OCI-LY1 (cell line): ENCODE results near the gene ST6GALNAC6.

Experiments used
- H2AFZ ChIP-seq: fragments of 200-600 bp; sonication (generic), shearing (Covaris generic); 2 replicates; pipeline ENCODE4 v1.6.0; 2014; ENCODE audit warnings: antibody characterized with exemption, mild to moderate bottlenecking, low read length
- H3F3A ChIP-seq: fragments of 200-600 bp; sonication (generic), shearing (Covaris generic); 2 replicates; pipeline ENCODE4 v1.6.0; 2014; ENCODE audit warnings: mild to moderate bottlenecking, antibody characterized with exemption, low read length, moderate library complexity; ENCODE audit not compliant: insufficient read depth
- H3K27ac ChIP-seq: fragments of 200-600 bp; sonication (generic); 2 replicates; pipeline ENCODE4 v1.5.1; 2014; ENCODE audit warnings: low read length, mixed run types, mild to moderate bottlenecking, low read depth; ENCODE audit not compliant: poor library complexity, severe bottlenecking
- H3K27me3 ChIP-seq: fragments of 200-600 bp; sonication (generic); 2 replicates; pipeline ENCODE4 v1.6.0; 2014; ENCODE audit warnings: antibody characterized with exemption, mild to moderate bottlenecking, low read length, moderate library complexity; ENCODE audit not compliant: insufficient read depth
- H3K36me3 ChIP-seq: fragments of 200-600 bp; sonication (generic); 2 replicates; pipeline ENCODE4 v1.6.1; 2014; ENCODE audit warnings: mild to moderate bottlenecking, antibody characterized with exemption, low read length, moderate library complexity, mixed read lengths; ENCODE audit not compliant: insufficient read depth
- H3K4me1 ChIP-seq: fragments of 200-600 bp; sonication (generic); 2 replicates; pipeline ENCODE4 v1.5.1; 2014; ENCODE audit warnings: mild to moderate bottlenecking, low read length, moderate library complexity; ENCODE audit not compliant: insufficient read depth, severe bottlenecking
- H3K4me2 ChIP-seq: fragments of 200-600 bp; sonication (generic), shearing (Covaris generic); 2 replicates; pipeline ENCODE4 v1.6.1; 2014; ENCODE audit warnings: low read length
- H3K4me3 ChIP-seq: fragments of 200-600 bp; sonication (generic); 2 replicates; pipeline ENCODE4 v1.5.1; 2014; ENCODE audit warnings: low read length, low read depth, mild to moderate bottlenecking, mixed read lengths; ENCODE audit not compliant: poor library complexity, severe bottlenecking
- H3K79me2 ChIP-seq: fragments of 200-600 bp; shearing (Covaris generic); 2 replicates; pipeline ENCODE4 v1.6.1; 2016; ENCODE audit warnings: mixed run types, low read length, mixed read lengths; ENCODE audit not compliant: insufficient read depth
- H3K9ac ChIP-seq: fragments of 200-600 bp; sonication (generic), shearing (Covaris generic); 2 replicates; pipeline ENCODE4 v1.6.1; 2014; ENCODE audit warnings: mild to moderate bottlenecking, low read length, mixed read lengths
- H3K9me2 ChIP-seq: fragments of 200-600 bp; sonication (generic), shearing (Covaris generic); 2 replicates; pipeline ENCODE4 v1.6.1; 2014; ENCODE audit warnings: low read depth, mild to moderate bottlenecking, low read length, mixed read lengths
- H3K9me3 ChIP-seq: fragments of 200-600 bp; shearing (Covaris generic); 2 replicates; pipeline ENCODE4 v1.6.1; 2014; ENCODE audit warnings: low read length, mixed read lengths
- H4K20me1 ChIP-seq: fragments of 200-600 bp; sonication (generic), shearing (Covaris generic); 2 replicates; pipeline ENCODE4 v1.6.0; 2016; ENCODE audit warnings: mild to moderate bottlenecking, low read length; ENCODE audit not compliant: insufficient read depth
- CTCF ChIP-seq: fragments of 200-600 bp; sonication (generic), shearing (Covaris generic); IDR thresholded peaks from 2 replicates; pipeline ENCODE4 v1.5.1; 2017; ENCODE audit warnings: mild to moderate bottlenecking, antibody characterized with exemption, low read length, moderate library complexity, mixed read lengths
- EZH2 ChIP-seq: fragments of 200-600 bp; sonication (generic), shearing (Covaris generic); IDR thresholded peaks from 2 replicates; pipeline ENCODE4 v1.8.0; 2017; ENCODE audit warnings: borderline replicate concordance, mixed run types, mild to moderate bottlenecking, antibody characterized with exemption, low read length, moderate library complexity, mixed read lengths

The ST6GALNAC6 gene

GRCh38 chr9:127934248-127934647, 34.8 kb upstream of the ST6GALNAC6 start:
- no peak overlapping the region for H3K27ac ChIP-seq
- no peaks in the 10 kb centered on the region for H3K79me2 ChIP-seq
- peaks cover 48% of the 10 kb centered on the region for H3K4me1 ChIP-seq
- H3K4me2 ChIP-seq: no peak overlapping the region
- H3F3A ChIP-seq: no peaks in the 10 kb centered on the region
- H3K9me2 ChIP-seq: no peaks in the 10 kb centered on the region
- H3K27me3 ChIP-seq: peaks cover 7% of the 10 kb centered on the region
- no peak overlapping the region for H3K9ac ChIP-seq
- H3K4me3 ChIP-seq: no peak overlapping the region
- H2AFZ ChIP-seq: no peak overlapping the region
- no peaks in the 10 kb centered on the region for H3K9me3 ChIP-seq
- H4K20me1 ChIP-seq: no peaks in the 10 kb centered on the region
- TF ChIP-seq CTCF: peak; percentile 9; the same call in 1 of the 2 replicates
- TF ChIP-seq EZH2: no peak
- peaks cover 24% of the 10 kb centered on the region for H3K36me3 ChIP-seq

DNA sequence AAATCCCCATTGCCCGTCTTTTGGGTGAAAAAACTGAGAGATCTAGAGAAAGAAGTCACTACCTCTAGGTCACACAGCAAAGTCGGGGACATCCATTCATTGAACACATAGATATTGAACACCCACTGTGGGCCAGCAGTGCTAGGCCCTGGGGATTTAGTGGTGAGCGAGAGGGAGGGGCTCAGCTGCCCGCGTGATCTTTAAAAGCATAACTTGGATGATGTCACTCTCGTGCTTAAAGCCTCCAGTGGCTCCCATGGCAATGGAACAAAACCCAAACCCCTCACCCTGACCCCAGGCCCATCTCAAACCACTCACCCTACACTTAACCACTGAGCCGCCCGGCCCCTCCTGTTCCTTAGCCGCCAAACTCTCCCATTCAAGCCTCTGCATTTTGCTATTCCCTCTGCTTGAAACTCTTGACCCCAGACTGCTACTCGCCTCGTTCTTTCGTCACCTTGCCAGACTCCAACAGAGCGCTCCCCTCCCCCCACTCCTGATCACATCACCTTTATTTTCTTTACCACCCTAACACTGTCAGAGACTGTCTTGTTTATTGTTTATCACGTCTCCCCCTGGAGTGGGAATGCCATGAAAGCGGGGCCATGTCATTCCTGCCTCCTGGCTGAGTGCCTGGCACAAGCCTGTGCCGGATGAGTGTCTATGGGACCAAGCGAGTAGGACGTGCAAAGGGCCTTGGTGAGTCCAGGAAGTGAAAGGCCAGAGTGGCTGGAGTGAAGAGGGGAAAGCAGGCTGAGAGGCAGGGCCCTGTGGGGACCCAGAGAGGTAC, 31.9 kb upstream of the ST6GALNAC6 start:
- Histone ChIP-seq H2AFZ (no peak overlapping the region), H3K4me3 (peak overlapping the region; percentile 67), H3K79me2 (no peaks in the 10 kb centered on the region), H3K36me3 (peaks cover 22% of the 10 kb centered on the region), H3K27me3 (peaks cover 9% of the 10 kb centered on the region), H3F3A (no peaks in the 10 kb centered on the region), H3K9ac (no peak overlapping the region; the same call in 1 of the 2 replicates), H3K27ac (no peak overlapping the region), H3K9me2 (no peaks in the 10 kb centered on the region), H3K4me1 (peaks cover 48% of the 10 kb centered on the region), H3K4me2 (peak overlapping the region; percentile 78), H4K20me1 (no peaks in the 10 kb centered on the region), H3K9me3 (no peaks in the 10 kb centered on the region)
- no peak for TF ChIP-seq EZH2
- TF ChIP-seq CTCF: no peak

DNA sequence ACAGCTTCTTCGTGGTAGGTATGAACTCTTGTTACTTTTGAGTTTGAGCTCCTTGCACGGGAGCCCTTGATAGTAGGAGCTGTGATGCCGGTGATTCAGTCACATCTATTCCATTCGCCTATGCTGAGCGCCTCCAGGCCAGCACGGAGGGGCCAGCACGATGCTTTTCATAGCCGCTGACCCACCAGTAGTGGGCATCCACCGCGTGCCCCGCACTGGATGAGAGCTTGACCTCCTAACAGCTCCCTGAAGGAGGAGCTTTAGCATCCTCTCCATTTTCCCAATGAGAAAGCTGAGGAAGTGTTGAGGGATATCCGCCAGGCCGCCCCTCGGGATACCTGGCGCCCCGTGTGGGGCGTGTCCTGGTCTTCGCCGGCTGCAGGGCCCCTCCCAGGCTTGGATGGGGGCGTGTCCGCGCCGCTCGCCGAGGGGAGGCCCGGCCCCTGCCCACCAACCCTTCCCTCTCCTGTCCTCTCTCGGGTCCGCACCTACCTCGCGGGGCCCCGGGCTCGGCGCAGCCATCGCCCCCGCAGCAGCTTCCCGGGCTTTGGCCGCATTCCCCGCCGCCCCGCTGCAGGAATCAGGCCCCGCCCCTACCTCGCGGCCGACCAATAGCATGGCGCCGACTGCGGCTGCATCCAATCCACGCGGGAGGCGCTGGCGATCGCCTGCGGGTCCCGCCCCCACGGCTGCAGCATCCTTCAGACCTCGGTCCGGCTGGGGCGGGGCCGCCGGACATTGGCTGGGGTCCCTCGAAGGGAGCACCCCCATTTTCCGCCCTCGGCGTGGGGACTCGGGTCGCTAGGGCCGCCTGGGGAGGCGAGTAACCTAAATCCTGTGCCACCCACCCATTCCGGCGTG, 31.1 kb upstream of the ST6GALNAC6 start, which contains the start of gene PIP5KL1:
PIP5KL1 (minus strand) TSS at position 547 of the 861 bp plus-strand sequence; CDS start at position 522, 25 bp downstream.
- H3K36me3 ChIP-seq: peaks cover 13% of the 10 kb centered on the region
- H3K79me2 ChIP-seq: no peaks in the 10 kb centered on the region
- peaks cover 40% of the 10 kb centered on the region for H3K4me1 ChIP-seq
- H3K27me3 ChIP-seq: peaks cover 9% of the 10 kb centered on the region
- H2AFZ ChIP-seq: no peak within 1 kb of the TSS
- no peak within 1 kb of the TSS for H3K27ac ChIP-seq
- no peaks in the 10 kb centered on the region for H3K9me2 ChIP-seq
- H4K20me1 ChIP-seq: no peaks in the 10 kb centered on the region
- H3F3A ChIP-seq: no peaks in the 10 kb centered on the region
- no peak for TF ChIP-seq EZH2
- peak; percentile 19 for TF ChIP-seq CTCF
- no peaks in the 10 kb centered on the region for H3K9me3 ChIP-seq
- H3K4me3 ChIP-seq: peak within 1 kb of the TSS; percentile 67
- H3K9ac ChIP-seq: no peak within 1 kb of the TSS; the same call in 1 of the 2 replicates
- peak within 1 kb of the TSS; percentile 78 for H3K4me2 ChIP-seq
